8988T (cell line): ENCODE measurements around the gene PIGU.
"Not testable (repeated sequence)": the region's sequence is repeated elsewhere in the genome, so short reads cannot be mapped to it uniquely, and the experiment has no call there.

Experiments
- DNase-seq: peaks from one replicate; pipeline ENCODE4 v3.0.0; 2011

PIGU gene

DNA sequence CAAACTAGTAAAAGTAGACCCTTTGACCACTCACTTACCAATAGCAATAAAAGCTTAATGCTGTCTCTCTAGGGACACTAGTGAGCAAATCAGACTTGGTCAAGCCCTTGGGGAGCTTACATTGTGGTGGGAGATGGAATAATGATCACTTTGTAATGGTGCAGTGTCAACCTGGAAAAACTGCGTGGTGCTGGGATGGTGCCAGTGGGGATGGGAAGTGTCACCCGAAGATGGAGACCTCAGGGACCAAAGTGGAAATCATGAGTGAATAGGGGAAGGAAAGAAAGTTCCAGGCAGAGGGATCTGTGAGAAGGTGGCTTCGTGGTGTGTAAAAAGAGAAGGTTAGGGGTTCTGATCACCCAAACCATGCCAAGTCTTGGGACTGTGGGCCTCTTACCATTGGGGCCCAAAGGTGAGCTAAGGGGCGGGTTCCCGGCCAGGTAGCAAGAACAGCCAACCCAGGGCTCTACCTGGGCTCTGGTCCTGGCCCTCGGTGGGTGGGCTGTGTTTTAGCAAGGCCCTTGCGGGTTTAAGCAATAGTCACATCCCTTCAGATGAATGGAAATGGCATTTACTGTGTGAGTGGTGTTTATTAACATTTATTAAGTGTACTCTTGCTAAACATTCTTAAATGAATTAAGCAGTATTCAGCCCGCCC, 145.2 kb downstream of the PIGU start:
- DNase-seq: no peak

DNA sequence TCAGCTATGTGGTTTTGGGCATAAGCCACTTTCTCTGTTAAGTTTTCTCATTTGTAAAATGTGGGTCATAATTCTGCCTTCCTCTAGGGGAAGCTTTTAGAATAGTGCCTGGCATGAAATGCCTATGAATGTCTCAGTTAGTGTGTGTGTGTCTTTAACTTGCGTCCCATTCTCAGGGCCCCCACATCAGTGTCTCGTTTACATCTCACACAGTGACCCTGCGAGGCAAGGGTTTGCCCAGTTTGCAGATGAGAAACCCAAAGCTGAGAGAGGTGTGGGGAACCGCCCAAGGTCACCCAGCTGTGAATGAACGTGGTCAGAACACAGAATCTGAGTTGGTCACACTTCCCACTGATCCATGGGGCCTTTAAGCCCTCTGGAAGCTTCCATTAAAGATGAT, 146.6 kb downstream of the PIGU start:
- no peak for DNase-seq

GRCh38 chr20:34529742-34530141, 147.2 kb downstream of the PIGU start:
- DNase-seq: no peak

- no peak for DNase-seq
These were observed 148.0 kb downstream of the PIGU start for GRCh38 chr20:34528921-34529297.

GRCh38 chr20:34527016-34527415, 149.9 kb downstream of the PIGU start:
- DNase-seq: no peak

DNA sequence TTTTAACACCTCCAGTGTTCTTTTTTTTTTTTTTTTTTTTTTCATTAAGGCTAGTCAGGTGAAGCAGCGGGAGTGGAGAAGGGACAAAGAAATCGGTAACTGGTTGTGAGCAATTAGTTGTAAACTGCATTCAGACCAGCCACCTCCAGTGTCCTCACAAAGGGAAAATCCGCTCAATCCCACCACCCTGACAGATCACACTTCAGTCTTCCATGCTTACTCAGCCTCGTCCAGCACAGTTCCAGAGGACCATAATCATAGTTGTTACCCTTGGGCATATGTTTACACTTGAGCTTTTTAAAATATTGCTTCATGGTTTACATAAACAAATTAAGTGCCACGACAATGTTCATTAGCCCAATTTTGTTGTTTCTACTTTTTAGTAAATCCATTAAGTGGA, 150.4 kb downstream of the PIGU start:
- DNase-seq: no peak

DNA sequence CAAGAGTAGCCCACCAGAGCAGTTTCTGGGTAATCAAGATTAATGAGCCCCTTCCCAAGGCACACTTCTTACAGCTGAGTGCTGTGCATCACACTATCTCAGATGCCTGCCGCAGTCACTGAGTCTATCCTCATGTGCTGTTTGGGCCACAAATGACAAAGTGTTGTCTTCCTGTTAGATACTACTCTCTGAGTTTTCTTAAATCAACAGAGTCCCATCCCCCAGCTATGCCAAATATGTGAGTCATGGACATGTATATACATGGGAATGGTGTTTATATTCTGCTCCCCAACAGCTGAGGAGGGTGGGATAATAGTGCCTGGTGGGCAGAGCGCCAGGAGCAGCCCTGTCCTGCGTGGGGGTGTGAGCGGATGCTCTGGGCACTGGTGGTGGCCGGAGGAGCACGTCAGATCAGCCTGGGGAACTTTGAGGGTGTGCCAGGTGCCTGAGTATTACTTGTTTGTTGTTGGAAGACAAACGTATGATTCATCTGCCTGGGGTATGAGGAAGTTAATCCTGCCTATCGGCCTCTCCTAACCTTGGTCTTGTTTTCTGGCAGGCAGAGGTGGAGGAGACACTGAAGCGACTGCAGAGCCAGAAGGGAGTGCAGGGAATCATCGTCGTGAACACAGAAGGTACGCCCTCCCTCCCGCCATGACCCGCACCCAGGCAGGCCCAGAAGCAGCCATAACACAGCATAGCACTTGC, 151.0 kb downstream of the PIGU start:
- peak; percentile 75 for DNase-seq

DNA sequence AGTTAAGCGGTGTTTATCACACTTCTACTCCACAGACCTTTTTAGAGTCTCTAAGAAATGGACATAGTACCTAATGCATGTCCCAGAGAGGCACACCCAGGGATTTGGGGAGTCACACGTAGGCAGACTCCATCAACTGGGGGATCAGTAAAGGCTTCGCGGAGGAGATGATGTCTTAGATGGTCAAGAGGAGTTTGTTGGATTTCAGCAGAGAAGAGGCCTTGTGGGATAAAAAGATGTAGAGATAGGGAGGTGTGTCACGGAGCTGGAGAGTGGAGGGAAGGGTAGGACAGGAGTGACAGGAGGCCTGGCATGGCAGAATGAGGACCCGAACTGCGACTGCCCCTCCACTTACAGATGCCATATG, 151.6 kb downstream of the PIGU start:
- no peak for DNase-seq

GRCh38 chr20:34524426-34524825, 152.5 kb downstream of the PIGU start:
- DNase-seq: no peak

GRCh38 chr20:34522969-34523871, 153.7 kb downstream of the PIGU start:
- peak; percentile 39 for DNase-seq

- not testable (repeated sequence) for DNase-seq
These were observed 157.1 kb downstream of the PIGU start for GRCh38 chr20:34519841-34520240.

GRCh38 chr20:34518863-34519262, 158.0 kb downstream of the PIGU start:
- DNase-seq: not testable (repeated sequence)

GRCh38 chr20:34517114-34517505, 159.8 kb downstream of the PIGU start:
- DNase-seq: no peak

DNA sequence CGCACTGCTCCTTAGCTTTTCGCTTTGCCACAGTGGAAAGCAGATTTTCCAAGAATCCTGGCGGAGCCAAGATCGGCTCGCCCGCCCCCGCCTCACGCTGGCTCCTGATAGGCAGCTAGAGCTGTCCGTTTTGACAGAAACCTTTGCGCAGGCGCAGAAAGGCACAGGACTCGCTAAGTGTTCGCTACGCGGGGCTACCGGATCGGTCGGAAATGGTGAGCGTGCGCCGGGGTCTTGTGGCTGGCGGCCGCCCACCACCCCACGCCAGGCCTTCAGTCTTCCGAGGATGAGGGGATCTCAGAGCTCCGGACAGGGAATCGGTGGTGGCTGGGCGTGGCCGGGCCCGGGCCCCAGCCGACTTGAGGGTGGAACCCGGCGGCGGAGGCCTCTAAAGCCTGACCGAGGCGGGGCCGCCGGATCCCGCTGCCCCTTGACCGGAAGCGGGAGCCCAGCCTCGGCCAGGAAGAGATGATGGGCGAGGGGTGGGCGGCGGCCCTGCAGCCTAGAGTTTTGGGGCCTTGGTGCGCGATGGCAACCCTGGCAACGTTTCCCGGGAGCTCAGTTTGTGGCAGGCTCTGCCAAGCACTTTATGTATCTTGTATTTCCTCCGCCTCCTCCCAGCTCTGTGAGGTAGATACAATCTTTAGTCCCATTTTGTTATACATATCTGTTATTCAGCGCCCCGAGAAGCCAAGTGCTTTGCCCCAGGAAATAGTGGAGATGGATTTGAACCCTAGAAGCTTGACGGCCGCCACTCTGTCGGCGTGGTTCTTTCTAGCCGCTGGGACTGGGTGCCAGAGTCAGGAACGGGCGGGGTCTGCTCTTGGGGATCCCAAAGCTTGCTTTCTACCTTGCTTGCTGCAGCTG, 160.4 kb downstream of the PIGU start, which contains the start of gene DYNLRB1:
TSS of gene DYNLRB1 (plus strand) at position 176 of the 867 bp plus-strand sequence. CDS start at position 213, 37 bp downstream.
- DNase-seq: peak; percentile 63

DNA sequence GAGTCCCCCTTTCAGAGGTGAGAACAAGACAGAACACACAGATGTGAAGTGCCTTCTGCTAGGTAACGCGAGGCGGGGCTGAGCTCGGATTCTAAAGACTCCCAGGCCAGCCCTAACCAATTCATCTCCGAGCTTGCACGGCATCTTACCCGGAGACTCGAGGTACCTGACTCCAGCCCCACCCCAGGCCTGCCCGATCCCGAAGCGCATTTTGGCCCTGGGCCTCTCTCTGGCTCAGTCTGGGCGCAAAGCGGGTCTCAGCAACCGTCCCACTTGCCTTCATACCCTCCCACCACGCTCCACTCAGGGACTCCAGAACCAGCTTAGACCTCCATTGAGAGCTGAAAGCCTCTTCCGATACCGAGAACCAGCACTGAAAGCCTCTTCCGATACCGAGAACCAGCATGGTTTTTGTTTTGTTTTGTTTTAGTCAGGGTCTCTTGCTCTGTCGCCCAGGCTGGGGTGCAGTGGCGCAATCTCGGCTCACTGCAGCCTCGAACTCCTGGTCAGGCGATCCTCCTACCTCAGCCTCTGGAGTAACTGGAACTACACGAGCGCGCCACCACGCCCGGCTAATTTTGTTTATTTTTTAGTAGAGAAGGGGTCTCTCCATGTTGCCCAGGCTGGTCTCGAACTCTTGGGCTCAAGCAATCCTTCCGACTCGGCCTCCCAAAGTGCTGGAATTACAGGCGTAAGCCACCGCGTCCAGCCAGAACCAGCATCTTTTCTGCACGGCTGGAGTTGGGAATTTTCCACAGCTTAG, 161.2 kb downstream of the PIGU start:
- no peak for DNase-seq

DNA sequence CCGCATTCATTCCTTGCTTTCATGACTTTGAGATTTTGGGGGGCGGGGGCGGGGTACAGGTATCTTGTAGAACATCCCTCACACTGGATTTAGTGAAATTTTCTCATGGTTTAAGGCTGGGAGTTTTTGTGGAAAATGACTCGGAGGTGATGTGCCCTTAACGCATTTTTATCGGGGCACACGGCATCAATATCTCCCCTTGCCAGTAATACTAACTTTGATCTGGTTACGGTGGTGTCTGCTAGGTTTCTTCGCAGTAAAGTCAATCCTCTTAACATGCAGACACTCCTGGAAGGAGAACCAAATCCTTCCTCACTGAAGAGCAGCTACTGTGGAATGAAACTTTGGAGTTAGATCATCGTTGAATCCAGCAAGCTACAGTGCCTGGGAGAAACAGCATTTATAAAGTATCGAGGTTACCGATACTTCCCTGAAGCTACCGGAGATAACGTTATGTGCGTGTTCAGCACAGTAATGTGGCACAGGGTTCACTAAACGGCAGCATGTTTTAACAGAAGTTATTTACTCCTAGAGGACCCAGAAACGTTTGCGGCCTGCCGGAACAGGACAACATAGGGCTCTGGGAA, 161.9 kb downstream of the PIGU start:
- DNase-seq: no peak

- not testable (repeated sequence) for DNase-seq
These were observed 162.9 kb downstream of the PIGU start for GRCh38 chr20:34514034-34514433.

GRCh38 chr20:34512955-34513419, 163.9 kb downstream of the PIGU start:
- no peak for DNase-seq

DNA sequence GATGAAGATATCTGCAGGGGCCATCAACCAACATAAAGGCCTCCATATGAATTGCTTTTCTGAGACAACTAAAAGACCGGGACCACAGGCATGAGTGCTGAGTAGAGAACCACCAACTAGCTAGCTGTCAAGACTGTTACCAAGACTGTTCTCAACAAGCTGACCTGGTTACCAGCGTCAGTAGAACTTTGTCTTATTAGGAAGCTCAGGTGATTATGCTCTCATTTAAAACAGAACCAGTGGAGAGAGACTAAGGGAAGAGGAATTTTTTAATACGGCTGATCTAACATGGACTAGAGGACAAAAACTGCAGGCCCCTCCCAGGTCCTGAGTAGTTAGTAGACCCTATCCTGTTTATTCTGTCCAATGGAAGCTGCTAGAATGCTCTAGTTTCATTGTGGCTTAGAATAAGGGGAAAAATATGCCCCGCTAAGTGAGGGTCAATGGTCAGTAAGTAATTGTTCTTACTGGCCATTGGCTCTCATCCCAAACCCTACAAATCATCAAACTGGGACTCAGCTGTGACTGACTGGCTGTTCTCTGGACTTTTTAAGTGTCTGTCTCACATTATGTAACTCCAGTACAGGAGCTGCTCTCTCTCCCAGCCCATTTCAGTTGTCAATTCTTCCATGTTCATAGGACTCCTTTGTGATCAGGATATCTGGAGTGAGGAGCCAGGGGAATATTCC, 164.5 kb downstream of the PIGU start:
- DNase-seq: no peak

- DNase-seq: no peak
These were observed 165.0 kb downstream of the PIGU start for GRCh38 chr20:34511891-34512265.

DNA sequence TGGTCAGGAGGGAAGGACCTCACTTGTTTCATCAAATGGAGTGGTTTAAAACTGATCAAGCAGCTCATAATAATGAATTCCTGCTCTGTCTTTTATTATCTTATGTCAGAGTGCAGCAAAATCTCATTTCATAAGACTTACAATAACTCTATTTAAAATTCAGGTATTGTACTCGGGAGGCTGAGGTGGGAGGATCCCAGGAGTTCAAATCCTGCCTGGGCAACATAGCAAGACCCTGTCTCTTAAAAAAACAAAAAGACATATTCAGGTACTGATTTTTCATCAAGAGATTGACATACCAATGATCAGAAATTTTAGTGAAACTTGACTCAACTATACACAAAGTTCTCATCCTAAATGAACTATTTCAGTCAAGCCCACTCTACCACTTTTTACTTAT, 166.3 kb downstream of the PIGU start:
- DNase-seq: no peak
